KMS-11 (cell line): Measurements from ENCODE around the gene RPH3AL.

ENCODE experiments used
- H2AFZ ChIP-seq: fragments of 200-600 bp; sonication (generic); 2 replicates; pipeline ENCODE4 v1.6.1; 2016; ENCODE audit warnings: antibody characterized with exemption, mixed run types, low read depth
- H3K27ac ChIP-seq: fragments of 200-600 bp; sonication (generic); 2 replicates; pipeline ENCODE4 v1.6.1; 2016; ENCODE audit warnings: mild to moderate bottlenecking, mixed run types
- H3K27me3 ChIP-seq: fragments of 200-600 bp; sonication (generic); 2 replicates; pipeline ENCODE4 v1.6.1; 2017; ENCODE audit warnings: mild to moderate bottlenecking, low read depth, mixed run types, moderate library complexity; ENCODE audit not compliant: insufficient read depth
- H3K36me3 ChIP-seq: fragments of 200-600 bp; sonication (generic); 2 replicates; pipeline ENCODE4 v1.6.1; 2017; ENCODE audit warnings: mild to moderate bottlenecking, mixed run types; ENCODE audit not compliant: insufficient read depth
- H3K4me1 ChIP-seq: fragments of 200-600 bp; sonication (generic); 2 replicates; pipeline ENCODE4 v1.6.1; 2016; ENCODE audit warnings: mild to moderate bottlenecking, low read depth, mixed run types; ENCODE audit not compliant: poor library complexity, severe bottlenecking
- H3K4me2 ChIP-seq: fragments of 200-600 bp; sonication (generic); 2 replicates; pipeline ENCODE4 v1.7.0; 2016; ENCODE audit warnings: mild to moderate bottlenecking, mixed run types
- H3K4me3 ChIP-seq: fragments of 200-600 bp; sonication (generic); IDR thresholded peaks from 2 replicates; pipeline ENCODE4 v1.6.1; 2017; ENCODE audit warnings: low read depth, low read length, mixed read lengths; ENCODE audit not compliant: insufficient read depth
- H3K79me2 ChIP-seq: fragments of 200-600 bp; sonication (generic); 2 replicates; pipeline ENCODE4 v1.6.1; 2016; ENCODE audit warnings: low read depth, mixed run types; ENCODE audit not compliant: insufficient read depth
- H3K9ac ChIP-seq: fragments of 200-600 bp; sonication (generic); 2 replicates; pipeline ENCODE4 v1.6.1; 2016; ENCODE audit warnings: mild to moderate bottlenecking, mixed run types
- H4K20me1 ChIP-seq: fragments of 200-600 bp; sonication (generic); 2 replicates; pipeline ENCODE4 v1.6.1; 2016; ENCODE audit warnings: mild to moderate bottlenecking, mixed run types; ENCODE audit not compliant: insufficient read depth
- TF ChIP-seq, protein P1 (sequence below): fragments of 200-600 bp; sonication (generic); conservative IDR thresholded peaks from 2 replicates; pipeline ENCODE4 v1.6.1; 2017; ENCODE audit warnings: low read depth, mild to moderate bottlenecking, antibody characterized with exemption, low read length, moderate library complexity, mixed read lengths

RPH3AL gene

DNA sequence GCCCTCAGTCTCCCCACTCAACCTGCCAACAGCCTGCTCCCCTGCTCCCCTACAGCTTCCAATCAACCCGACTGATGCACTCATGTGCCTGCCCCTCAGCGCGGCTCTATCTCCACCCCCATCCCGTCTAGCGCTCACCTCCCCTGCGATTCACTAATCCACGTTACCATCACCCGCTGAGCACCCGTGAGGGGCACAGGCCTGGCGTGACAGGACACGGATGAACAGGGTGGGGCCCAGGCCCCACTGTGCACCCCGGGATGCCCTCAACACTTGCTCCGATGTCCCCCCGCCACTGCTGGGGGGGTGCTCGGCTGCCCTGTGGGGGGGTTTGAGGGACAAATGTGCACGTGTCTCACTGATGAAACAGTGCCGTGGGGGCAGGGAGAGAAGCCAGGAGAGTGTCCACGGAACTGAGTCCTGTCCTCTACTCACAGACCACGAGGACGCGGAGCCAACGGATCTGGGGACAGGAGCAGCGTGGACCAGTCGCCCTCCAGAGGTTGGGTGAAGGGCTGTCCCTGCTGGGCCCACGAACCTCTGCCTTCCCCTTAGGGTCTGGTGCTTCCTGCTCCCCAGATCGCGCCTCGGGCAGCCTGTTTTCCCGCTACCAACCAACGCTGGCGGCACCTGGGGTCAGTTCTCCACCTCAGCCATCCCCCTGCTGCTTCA, 66.7 kb downstream of the RPH3AL start:
- Histone ChIP-seq H3K4me1 (no peaks in the 10 kb centered on the region), H4K20me1 (no peaks in the 10 kb centered on the region), H3K4me3 (no peak overlapping the region), H3K36me3 (no peaks in the 10 kb centered on the region), H3K9ac (no peak overlapping the region), H3K27ac (no peak overlapping the region), H3K27me3 (no peaks in the 10 kb centered on the region), H3K79me2 (no peaks in the 10 kb centered on the region), H3K4me2 (no peak overlapping the region), H2AFZ (no peak overlapping the region)
- TF ChIP-seq, protein P1, sequence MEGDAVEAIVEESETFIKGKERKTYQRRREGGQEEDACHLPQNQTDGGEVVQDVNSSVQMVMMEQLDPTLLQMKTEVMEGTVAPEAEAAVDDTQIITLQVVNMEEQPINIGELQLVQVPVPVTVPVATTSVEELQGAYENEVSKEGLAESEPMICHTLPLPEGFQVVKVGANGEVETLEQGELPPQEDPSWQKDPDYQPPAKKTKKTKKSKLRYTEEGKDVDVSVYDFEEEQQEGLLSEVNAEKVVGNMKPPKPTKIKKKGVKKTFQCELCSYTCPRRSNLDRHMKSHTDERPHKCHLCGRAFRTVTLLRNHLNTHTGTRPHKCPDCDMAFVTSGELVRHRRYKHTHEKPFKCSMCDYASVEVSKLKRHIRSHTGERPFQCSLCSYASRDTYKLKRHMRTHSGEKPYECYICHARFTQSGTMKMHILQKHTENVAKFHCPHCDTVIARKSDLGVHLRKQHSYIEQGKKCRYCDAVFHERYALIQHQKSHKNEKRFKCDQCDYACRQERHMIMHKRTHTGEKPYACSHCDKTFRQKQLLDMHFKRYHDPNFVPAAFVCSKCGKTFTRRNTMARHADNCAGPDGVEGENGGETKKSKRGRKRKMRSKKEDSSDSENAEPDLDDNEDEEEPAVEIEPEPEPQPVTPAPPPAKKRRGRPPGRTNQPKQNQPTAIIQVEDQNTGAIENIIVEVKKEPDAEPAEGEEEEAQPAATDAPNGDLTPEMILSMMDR: no peak

DNA sequence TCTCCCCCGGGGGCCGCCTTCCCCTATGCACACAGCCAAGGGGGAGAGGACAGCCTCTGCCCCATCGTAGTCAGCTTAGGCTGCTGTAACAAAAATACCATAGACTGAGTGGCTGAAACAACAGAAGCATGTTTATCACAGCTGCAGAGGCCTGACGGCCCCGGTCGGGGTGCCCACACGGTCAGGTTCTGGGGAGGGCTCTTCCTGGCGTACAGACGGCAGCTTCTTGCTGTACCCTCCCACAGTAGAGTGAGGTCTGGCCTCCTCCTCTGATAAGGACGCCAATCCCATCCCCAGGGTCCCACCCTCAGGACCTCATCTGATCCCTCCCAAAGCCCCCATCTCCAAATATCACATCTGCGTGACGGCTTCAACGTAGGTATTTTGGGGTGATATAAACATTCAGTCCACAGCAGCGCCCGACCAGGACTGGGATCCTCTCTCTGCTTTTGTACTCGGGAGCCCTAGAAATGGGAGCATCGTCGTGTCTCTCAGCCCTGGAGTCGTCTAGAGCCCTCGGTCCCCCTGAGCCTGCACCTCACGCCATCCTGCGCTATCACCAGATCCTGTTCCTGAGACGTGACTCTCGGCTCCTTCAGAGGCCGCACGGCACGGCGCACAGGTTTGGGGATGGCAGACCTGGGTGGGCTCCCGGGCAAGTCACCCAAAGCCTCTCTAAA, 67.8 kb downstream of the RPH3AL start:
- no peaks in the 10 kb centered on the region for H3K27me3 ChIP-seq
- no peak overlapping the region for H3K4me3 ChIP-seq
- H3K9ac ChIP-seq: no peak overlapping the region
- H4K20me1 ChIP-seq: no peaks in the 10 kb centered on the region
- H3K36me3 ChIP-seq: no peaks in the 10 kb centered on the region
- H3K79me2 ChIP-seq: no peaks in the 10 kb centered on the region
- TF ChIP-seq, protein P1: no peak
- no peak overlapping the region for H3K4me2 ChIP-seq
- no peak overlapping the region for H2AFZ ChIP-seq
- H3K27ac ChIP-seq: no peak overlapping the region
- H3K4me1 ChIP-seq: no peaks in the 10 kb centered on the region

DNA sequence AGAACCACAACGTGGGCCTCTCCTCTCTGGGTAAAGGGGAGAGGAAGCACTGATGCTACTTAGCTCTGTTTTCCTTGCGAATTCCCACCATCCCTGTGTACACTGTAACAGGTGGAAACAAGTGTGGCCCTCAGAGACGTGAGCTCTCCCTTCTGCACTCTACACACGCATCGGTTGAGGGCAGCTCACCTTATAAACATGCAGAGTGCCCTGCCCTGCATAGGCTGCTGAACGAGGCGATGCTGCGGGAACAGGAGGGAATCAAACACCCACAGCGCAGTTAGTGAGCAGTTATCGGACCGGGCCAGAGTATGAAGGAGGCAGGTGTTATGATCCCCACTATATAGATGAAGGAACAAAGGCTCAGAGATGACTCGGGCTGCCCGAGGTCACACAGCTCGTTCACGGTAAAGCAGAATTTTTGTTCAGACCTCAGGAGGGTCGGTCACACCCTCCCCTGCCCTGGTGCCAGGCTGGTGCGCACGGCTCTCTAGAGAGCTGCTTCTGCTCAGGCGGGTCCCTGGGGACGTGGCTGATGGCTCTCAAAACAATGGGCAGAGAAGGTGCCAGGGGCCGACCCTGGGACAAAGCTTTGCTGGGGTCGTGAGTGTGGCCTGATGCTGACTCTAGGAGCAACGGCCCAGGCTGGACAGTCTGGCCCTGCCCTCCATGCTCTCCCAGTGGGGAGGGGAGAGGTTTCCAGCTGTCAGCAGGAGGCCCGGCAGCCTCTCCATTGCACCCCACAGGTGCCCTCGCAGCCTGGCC, 68.5 kb downstream of the RPH3AL start:
- Histone ChIP-seq H3K4me3 (no peak overlapping the region), H3K36me3 (no peaks in the 10 kb centered on the region), H3K4me2 (no peak overlapping the region), H3K4me1 (no peaks in the 10 kb centered on the region), H3K27ac (no peak overlapping the region), H3K79me2 (no peaks in the 10 kb centered on the region), H2AFZ (no peak overlapping the region), H3K9ac (no peak overlapping the region), H4K20me1 (no peaks in the 10 kb centered on the region), H3K27me3 (no peaks in the 10 kb centered on the region)
- TF ChIP-seq, protein P1: no peak

DNA sequence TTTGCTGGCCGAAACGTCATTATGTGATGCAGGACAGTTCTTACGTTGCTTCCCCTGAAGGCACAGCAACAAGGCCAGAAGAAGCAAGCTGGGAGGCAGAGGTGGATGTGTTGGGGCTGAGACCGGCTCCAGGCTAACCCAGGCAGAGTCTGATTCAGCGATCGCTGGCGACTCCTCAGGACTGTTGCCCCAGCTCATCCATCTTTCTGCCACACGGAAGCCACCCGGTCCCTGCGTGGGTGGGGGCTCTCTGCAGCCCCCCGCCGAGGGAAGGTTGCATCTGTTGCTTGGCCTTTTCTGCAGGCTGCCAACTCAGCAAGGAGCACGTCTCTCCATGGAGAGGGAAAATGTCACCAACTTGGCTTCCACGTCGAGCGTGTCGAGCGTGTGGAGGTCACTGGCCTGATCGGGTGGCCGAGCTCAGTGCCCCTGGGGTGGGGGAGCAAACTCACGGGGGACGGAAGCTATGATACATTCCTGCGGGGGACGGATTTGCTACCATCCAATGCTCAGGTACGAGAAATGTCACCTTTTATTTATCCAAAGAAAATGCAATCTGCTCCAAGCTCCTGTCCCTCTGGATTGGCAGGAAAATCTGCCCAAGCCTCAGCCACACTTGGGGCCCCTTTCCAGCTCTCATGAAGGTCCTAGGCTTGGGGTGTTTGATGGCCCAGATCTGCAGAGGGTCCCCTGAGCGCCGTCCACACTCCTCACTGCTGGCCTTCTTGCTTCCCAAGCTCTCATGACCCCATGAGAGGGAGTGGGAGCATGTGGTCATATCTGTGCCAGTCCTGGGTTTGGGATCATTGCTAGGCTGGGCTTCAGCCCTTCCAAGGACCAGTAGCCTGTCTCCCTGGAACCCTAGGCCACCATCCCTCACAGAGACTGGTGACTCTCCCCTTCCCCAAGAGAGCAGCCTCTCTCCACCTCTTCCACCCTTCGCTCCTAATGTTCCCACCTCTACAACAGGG, 69.4 kb downstream of the RPH3AL start:
- TF ChIP-seq, protein P1: no peak
- H3K27ac ChIP-seq: no peak overlapping the region
- no peaks in the 10 kb centered on the region for H3K36me3 ChIP-seq
- H3K9ac ChIP-seq: no peak overlapping the region
- H3K4me2 ChIP-seq: no peak overlapping the region
- no peaks in the 10 kb centered on the region for H3K27me3 ChIP-seq
- H3K4me1 ChIP-seq: no peaks in the 10 kb centered on the region
- H2AFZ ChIP-seq: no peak overlapping the region
- no peak overlapping the region for H3K4me3 ChIP-seq
- H3K79me2 ChIP-seq: no peaks in the 10 kb centered on the region
- H4K20me1 ChIP-seq: no peaks in the 10 kb centered on the region
